ENCODE results near the gene MAST2. TPM values are rescaled to one million over a fixed set of nuclear protein-coding genes. Genes with fewer than 3 reads are reported as not detected.
A peak's percentile ranks its signal among the peaks of the same experiment; 100 is the strongest.
"Not testable (repeated sequence)": the region's sequence is repeated elsewhere in the genome, so short reads cannot be mapped to it uniquely, and the experiment has no call there.

Gene MAST2
- total RNA-seq, 2 donors from 2014 or later = 22.3 to 39.6 TPM

- H3K36me3 Mint-ChIP-seq = no peaks in the 10 kb centered on the region
- DNase-seq (ENCODE audit: low spot score in 2 of 2) = no peak
- no peak for ATAC-seq
- no peak overlapping the region for H3K27ac Mint-ChIP-seq
- H3K9me3 Mint-ChIP-seq = no peaks in the 10 kb centered on the region
Measured at GRCh38 chr1:45928486-45929205, 125.2 kb downstream of the MAST2 start.

GRCh38 chr1:45929257-45929687 is 125.9 kb downstream of the MAST2 start:
- no peak for DNase-seq (ENCODE audit: low spot score in 2 of 2)
- Mint-ChIP-seq H3K27ac (no peak overlapping the region), H3K9me3 (no peaks in the 10 kb centered on the region), H3K36me3 (no peaks in the 10 kb centered on the region)
- ATAC-seq = no peak

- no peaks in the 10 kb centered on the region for H3K9me3 Mint-ChIP-seq
- no peak for ATAC-seq
- H3K27ac Mint-ChIP-seq = no peak overlapping the region
- no peaks in the 10 kb centered on the region for H3K36me3 Mint-ChIP-seq
- DNase-seq (ENCODE audit: low spot score in 2 of 2) = no peak
Measured at GRCh38 chr1:45930258-45931150, 127.1 kb downstream of the MAST2 start.

GRCh38 chr1:45932205-45932604 is 128.8 kb downstream of the MAST2 start:
- not testable (repeated sequence) for H3K36me3 Mint-ChIP-seq; DNase-seq (ENCODE audit: low spot score in 2 of 2); H3K9me3 Mint-ChIP-seq; H3K27ac Mint-ChIP-seq; ATAC-seq

- Mint-ChIP-seq H3K36me3 (no peaks in the 10 kb centered on the region), H3K27ac (no peak overlapping the region)
- no peak for ATAC-seq
Measured at GRCh38 chr1:45934947-45935346, 131.5 kb downstream of the MAST2 start.

GRCh38 chr1:45938029-45938428 is 134.6 kb downstream of the MAST2 start:
- Mint-ChIP-seq H3K27ac (no peak overlapping the region), H3K9me3 (peaks cover 0 to 3% of the 10 kb centered on the region in 2 donors), H3K36me3 (no peaks in the 10 kb centered on the region)
- DNase-seq (ENCODE audit: low spot score in 2 of 2) (no peak), ATAC-seq (no peak)

More at GRCh38 chr1:45934947-45935346, 131.5 kb downstream of the MAST2 start:
- DNase-seq (ENCODE audit: low spot score in 2 of 2) = no peak
- no peaks in the 10 kb centered on the region for H3K9me3 Mint-ChIP-seq

- no peak overlapping the region for H3K27ac Mint-ChIP-seq
- ATAC-seq = no peak
- peaks cover 0 to 4% of the 10 kb centered on the region in 2 donors for H3K9me3 Mint-ChIP-seq
- peaks cover 0 to 3% of the 10 kb centered on the region in 2 donors for H3K36me3 Mint-ChIP-seq
- DNase-seq (ENCODE audit: low spot score in 2 of 2) = no peak
Measured at GRCh38 chr1:45942411-45942810, 139.0 kb downstream of the MAST2 start.

- Mint-ChIP-seq H3K27ac (no peak overlapping the region), H3K9me3 (peaks cover 0 to 4% of the 10 kb centered on the region in 2 donors)
- no peak for ATAC-seq
Measured at GRCh38 chr1:45943185-45943584, 139.8 kb downstream of the MAST2 start.

GRCh38 chr1:45945426-45945825 is 142.0 kb downstream of the MAST2 start:
- DNase-seq (ENCODE audit: low spot score in 2 of 2) = no peak
- Mint-ChIP-seq H3K36me3 (peaks cover 0 to 6% of the 10 kb centered on the region in 2 donors), H3K9me3 (peaks cover 0 to 4% of the 10 kb centered on the region in 2 donors), H3K27ac (no peak overlapping the region)
- no peak for ATAC-seq

More at GRCh38 chr1:45943185-45943584, 139.8 kb downstream of the MAST2 start:
- peaks cover 0 to 6% of the 10 kb centered on the region in 2 donors for H3K36me3 Mint-ChIP-seq
- DNase-seq (ENCODE audit: low spot score in 2 of 2) = no peak

GRCh38 chr1:45949462-45949861 is 146.1 kb downstream of the MAST2 start:
- H3K36me3 Mint-ChIP-seq; ATAC-seq; H3K9me3 Mint-ChIP-seq; DNase-seq (ENCODE audit: low spot score in 2 of 2); H3K27ac Mint-ChIP-seq: not testable (repeated sequence)

- Mint-ChIP-seq H3K27ac (no peak overlapping the region), H3K9me3 (no peaks in the 10 kb centered on the region), H3K36me3 (peaks cover 0 to 6% of the 10 kb centered on the region in 2 donors)
- ATAC-seq (no peak), DNase-seq (ENCODE audit: low spot score in 2 of 2) (no peak)
Measured at GRCh38 chr1:45952072-45952471, 148.7 kb downstream of the MAST2 start.

GRCh38 chr1:45953934-45954847 is 150.8 kb downstream of the MAST2 start:
- Mint-ChIP-seq H3K9me3 (no peaks in the 10 kb centered on the region), H3K27ac (no peak overlapping the region), H3K36me3 (no peaks in the 10 kb centered on the region)
- DNase-seq (ENCODE audit: low spot score in 2 of 2) (no peak), ATAC-seq (no peak)

GRCh38 chr1:45957684-45958083 is 154.3 kb downstream of the MAST2 start:
- Mint-ChIP-seq H3K36me3 (no peaks in the 10 kb centered on the region), H3K9me3 (no peaks in the 10 kb centered on the region), H3K27ac (peak overlapping the region in 1 of 2 donors; percentile 19)
- DNase-seq (ENCODE audit: low spot score in 2 of 2) (no peak), ATAC-seq (no peak)

GRCh38 chr1:45958317-45958716 is 154.9 kb downstream of the MAST2 start:
- peaks cover 0 to 4% of the 10 kb centered on the region in 2 donors for H3K36me3 Mint-ChIP-seq
- DNase-seq (ENCODE audit: low spot score in 2 of 2) (no peak), ATAC-seq (no peak)
- H3K27ac Mint-ChIP-seq = peak overlapping the region in 1 of 2 donors; percentile 19
- no peaks in the 10 kb centered on the region for H3K9me3 Mint-ChIP-seq

GRCh38 chr1:45960930-45961715 is 157.7 kb downstream of the MAST2 start:
- ATAC-seq (no peak), DNase-seq (ENCODE audit: low spot score in 2 of 2) (no peak)
- H3K36me3 Mint-ChIP-seq = peaks cover 0 to 8% of the 10 kb centered on the region in 2 donors
- no peak overlapping the region for H3K27ac Mint-ChIP-seq
- H3K9me3 Mint-ChIP-seq = peaks cover 0 to 4% of the 10 kb centered on the region in 2 donors

GRCh38 chr1:45961936-45962335 is 158.5 kb downstream of the MAST2 start:
- H3K36me3 Mint-ChIP-seq; ATAC-seq; DNase-seq (ENCODE audit: low spot score in 2 of 2); H3K9me3 Mint-ChIP-seq; H3K27ac Mint-ChIP-seq: not testable (repeated sequence)
